H1 (cell line): ENCODE data around the gene ARID5B. TPM values are rescaled to one million over a fixed set of nuclear protein-coding genes. Genes with fewer than 3 reads are reported as not detected.

Experiments used
- ATF2 ChIP-seq: IDR thresholded peaks from 2 replicates; pipeline ENCODE4 v1.6.1; 2012; ENCODE audit warnings: low read length, inconsistent platforms
- BACH1 ChIP-seq: IDR thresholded peaks from 2 replicates; pipeline ENCODE4 v1.6.1; 2012; ENCODE audit warnings: low read length, improper control_type of control experiment
- GABPA ChIP-seq: IDR thresholded peaks from 2 replicates; pipeline ENCODE4 v1.6.1; 2011; ENCODE audit warnings: mild to moderate bottlenecking, low read length, moderate library complexity, borderline replicate concordance; ENCODE audit not compliant: insufficient read depth
- TCF12 ChIP-seq: IDR thresholded peaks from 2 replicates; pipeline ENCODE4 v1.6.1; 2011; ENCODE audit warnings: low read depth, mild to moderate bottlenecking, low read length
- polyA plus RNA-seq, 7 experiments: library from polyadenylated mRNA; depleted of rRNA in 3 of 7; stranded (reverse) in 5 of 7; unstranded in 2 of 7; fragments of >200 nt in 5 of 7; fragments of 200-250 nt in 2 of 7; gene quantifications; 1 replicate in 5 of 7; 2 replicates in 1 of 7; 4 replicates in 1 of 7; pipeline versions ENCODE4 v1.2.1 to v1.2.3, GENCODE V29; 2011 to 2013; ENCODE audit warnings: missing spikeins in 2 of 7, mixed read lengths in 2 of 7
- total RNA-seq: library from RNA; stranded (reverse); fragmentation: NEBNext Ultra II Directional; extraction: Animal tissue kit (Norgen Biotek cat#: 25700); gene quantifications from 2 replicates; pipeline ENCODE4 v1.2.1, GENCODE V29; 2021

Gene ARID5B
- total and polyA plus RNA-seq, 2 of the 8 experiments (the other 6 are each of a cell fraction or from before 2014, with no cell fraction given), result 0.21 to 1.1 TPM

GRCh38 chr10:61949687-61950086, 48.2 kb downstream of the ARID5B start (continued):
- TF ChIP-seq BACH1 (no peak), TCF12 (no peak), GABPA (no peak), ATF2 (no peak)
